ENCODE data around the gene CAMKV.

DNA sequence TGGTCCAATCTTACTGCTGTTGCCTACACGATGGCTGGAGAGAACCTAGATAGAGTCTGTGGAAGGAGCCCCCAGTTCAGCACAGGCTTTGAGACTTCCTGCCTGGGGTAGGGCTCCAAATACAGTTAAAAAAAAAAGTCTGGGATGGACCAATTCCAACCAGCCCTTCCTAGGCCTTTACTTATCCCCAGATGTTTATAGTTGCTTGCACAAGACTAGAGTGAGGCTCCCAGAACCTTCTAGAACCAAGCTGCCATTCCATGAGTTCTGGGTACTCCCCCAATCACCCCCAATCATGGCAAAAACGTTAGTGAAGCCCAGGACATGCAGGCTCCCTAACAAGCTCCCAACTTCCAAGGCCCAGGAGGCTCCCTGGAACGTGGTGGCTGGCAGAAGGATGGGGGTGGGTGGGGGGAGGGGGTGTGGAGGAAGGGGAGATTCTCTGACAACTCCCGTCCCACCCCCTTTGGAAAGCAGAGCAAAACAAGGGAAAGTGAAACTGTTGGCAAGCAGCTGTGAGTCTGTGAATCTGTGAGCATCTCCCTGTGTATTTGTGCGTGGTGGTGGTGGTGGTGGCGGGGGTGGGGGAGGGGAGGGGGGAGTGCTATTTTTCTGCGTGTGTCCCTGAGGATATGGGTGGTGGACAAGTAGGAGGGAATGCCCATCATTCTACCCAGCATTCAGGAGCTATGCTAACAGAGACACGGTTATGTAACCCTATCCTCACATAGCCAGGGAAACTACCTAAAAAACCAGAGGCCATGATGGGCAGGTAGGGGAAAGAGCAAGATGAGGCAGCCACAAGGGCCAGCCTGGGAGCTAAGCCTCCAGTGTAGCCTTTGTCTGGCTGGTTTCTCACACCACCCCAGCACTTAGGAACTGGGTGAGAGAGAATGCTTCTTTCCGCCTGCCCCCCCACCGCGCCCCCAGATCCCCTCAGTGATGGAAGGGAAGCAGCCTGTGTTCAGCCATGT lies 31.9 kb upstream of the CAMKV start:
- TF ChIP-seq, protein P1, sequence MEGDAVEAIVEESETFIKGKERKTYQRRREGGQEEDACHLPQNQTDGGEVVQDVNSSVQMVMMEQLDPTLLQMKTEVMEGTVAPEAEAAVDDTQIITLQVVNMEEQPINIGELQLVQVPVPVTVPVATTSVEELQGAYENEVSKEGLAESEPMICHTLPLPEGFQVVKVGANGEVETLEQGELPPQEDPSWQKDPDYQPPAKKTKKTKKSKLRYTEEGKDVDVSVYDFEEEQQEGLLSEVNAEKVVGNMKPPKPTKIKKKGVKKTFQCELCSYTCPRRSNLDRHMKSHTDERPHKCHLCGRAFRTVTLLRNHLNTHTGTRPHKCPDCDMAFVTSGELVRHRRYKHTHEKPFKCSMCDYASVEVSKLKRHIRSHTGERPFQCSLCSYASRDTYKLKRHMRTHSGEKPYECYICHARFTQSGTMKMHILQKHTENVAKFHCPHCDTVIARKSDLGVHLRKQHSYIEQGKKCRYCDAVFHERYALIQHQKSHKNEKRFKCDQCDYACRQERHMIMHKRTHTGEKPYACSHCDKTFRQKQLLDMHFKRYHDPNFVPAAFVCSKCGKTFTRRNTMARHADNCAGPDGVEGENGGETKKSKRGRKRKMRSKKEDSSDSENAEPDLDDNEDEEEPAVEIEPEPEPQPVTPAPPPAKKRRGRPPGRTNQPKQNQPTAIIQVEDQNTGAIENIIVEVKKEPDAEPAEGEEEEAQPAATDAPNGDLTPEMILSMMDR (IDR thresholded peaks at IDR 0.05), result no peak
- TF ChIP-seq POLR2AphosphoS5 (IDR thresholded peaks at IDR 0.05) (no peak), POLR2A (IDR thresholded peaks at IDR 0.05) (no peak), EP300 (IDR thresholded peaks at IDR 0.05) (no peak)
